CD4-positive, alpha-beta T cell treated with Interleukin-17A for 1 hour (primary cell): ENCODE results near the gene CHPF.

Source experiments
- DNase-seq: peaks from one replicate; pipeline ENCODE4 v3.0.0-alpha.2; 2020

The CHPF gene

DNA sequence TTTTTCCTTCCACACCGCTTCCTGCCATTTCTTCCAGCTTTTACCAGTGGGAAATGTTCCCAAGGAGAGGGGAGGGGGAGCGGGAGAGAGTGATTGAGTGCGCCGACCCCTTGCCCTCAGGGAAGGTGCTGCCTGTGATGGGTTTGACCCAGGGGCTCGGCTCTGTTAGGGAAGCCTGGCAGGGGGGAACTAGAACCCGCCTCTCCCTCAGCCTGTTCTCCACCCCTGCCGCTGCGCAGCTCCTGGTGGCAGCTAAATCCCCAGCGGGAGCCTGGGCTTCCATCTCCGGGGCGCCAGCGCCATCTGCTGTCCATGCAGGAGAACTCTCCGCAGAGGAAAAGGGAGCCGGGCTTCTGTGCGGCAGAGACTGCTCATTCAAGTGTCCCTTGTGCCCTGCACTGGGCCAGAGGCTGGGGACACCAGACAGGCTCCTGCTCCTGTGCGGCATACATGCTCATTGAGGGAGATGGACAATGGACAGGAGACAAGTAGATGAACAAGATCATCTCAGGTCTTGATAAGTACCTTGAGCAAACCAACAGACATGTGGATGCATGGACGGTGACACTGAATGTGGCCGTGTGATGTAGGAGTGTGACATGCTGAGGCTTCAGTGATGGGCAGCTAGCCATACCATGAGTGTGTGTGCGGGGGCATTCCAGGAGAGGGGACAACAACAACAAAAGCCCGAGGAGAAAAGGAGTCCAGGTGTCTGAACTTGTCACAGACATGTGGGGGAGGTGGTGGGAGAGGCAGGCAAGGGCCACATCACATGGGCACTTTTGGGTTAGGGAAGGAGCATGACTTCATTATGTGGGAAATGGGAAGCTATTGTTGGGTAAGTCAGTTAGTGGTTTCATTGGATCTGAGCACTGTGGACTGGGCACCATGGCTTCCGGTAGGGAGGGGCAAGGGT, 13.3 kb downstream of the CHPF start:
- peak; percentile 84 for DNase-seq

DNA sequence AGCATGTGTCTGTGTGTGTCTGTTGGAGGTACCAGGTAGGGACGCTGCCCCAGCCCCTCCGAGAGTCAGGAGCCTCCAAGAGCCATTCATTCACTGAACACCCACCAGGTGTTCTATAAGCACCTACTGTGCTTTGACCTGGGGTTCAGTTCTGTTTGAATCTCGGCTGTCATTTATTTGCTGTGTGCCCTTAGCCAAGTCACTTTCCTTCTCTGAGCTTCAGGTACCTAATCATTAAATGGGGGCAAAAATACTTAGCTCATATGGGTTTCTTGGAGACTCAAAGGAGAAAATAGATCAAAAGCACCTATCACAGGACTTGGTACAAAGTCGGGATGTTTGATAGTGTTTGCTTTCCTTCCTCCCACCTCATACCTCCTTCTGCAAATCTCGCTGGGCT, 16.1 kb downstream of the CHPF start:
- DNase-seq = no peak

DNA sequence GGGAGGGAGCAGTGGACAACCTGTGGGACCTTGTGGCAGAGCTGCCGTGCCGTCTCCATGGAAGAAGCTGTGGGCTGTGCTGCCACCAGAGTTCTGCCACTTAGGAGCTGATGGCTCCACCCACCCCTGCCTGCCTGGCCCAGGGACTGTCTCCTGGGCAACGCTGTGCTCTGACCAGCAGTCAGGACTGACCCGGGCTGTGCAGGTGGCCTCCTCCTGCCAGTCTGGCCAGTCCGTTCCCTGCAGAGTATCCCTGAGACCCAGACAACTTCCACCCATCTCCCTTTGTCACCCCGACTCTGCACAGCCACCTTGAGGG, 16.6 kb downstream of the CHPF start:
- no peak for DNase-seq

DNA sequence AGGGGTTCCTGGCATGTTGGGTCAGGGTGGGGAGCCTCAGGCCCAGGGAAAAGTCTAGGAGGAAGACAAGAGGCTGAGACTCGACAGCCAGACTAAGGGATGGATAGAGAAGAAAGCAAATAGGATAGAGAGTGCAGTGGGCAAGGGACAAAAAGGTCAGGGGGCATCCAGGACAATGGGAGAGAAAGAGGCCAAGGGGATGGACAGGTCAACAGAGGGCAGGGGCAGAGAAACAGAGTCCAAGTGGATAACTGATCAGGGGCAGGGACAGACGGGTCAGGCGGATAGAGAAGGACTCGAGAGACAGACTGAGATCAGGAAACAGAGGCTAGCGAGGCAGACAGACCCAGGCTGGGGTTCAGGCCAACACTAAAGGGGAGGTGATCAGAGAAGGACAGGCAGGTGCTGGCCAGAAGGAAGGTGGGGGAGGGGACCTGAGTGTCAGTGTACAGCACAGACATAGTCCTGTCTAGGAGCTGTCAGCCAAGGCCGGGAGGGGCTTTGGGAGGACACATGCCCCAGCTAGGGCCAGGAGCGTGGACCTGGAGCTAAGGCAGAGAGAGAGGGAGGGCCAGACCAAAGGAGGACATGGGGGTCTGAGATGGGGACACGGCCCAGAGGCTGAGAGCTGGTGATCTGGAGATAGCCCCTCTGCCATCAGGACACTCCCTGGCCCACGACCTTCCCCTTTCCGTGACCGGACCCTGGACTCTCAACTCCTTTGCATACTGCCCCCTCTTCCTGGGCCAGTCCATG, 17.1 kb downstream of the CHPF start:
- DNase-seq = no peak

DNA sequence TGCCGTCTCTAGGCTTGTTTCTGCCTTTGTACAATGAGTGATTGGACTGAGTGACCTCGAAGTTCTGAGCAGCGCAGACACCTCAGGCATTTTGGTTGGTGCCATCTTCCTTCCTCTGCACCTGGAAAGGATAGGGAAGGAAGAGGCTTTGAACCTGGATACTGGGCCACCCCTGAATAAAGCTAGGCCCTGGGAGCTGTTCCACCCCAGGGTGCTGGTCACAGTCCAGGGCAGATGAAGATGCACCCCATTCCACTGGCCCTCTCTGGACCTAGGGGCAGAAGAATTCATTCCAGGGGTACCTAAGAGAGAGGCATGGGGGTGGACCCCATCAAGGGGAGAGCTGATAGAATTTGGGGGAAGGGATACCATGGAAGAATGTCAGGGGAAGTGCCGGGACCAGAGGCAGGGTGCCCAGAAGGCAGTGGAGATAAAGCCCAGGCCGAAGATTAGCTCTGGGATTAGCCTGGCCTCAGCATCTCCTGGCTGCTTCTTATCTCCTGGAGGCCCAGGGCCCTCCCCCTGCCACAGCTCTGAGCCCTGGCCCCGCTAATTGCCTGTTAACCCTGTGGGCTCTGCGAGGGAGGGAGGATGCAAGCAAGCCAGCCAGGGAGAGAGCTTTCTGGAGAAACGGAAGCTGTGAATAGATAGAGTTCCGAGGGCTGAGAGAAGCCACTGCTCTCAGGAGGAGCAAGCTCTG, 17.9 kb downstream of the CHPF start:
- no peak for DNase-seq

DNA sequence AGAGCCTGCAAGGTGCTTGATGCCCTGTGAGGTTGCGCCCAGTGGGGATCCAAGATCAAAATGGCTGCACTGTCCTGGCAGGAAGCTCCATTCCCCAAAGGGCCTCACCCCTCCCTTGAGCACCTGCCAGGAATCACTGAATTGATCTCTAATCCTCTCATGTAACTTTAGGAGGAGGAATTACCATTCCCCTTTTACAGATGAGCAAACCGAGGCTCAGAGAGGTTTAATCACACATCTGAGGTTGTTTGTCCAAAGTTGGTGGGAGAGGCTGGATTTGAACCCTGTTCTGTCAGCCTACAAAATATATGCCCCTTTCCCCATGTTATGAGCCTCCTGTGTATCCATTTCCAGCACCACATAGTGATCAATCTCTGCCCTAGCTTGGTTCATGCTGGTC, 18.8 kb downstream of the CHPF start:
- DNase-seq = no peak

DNA sequence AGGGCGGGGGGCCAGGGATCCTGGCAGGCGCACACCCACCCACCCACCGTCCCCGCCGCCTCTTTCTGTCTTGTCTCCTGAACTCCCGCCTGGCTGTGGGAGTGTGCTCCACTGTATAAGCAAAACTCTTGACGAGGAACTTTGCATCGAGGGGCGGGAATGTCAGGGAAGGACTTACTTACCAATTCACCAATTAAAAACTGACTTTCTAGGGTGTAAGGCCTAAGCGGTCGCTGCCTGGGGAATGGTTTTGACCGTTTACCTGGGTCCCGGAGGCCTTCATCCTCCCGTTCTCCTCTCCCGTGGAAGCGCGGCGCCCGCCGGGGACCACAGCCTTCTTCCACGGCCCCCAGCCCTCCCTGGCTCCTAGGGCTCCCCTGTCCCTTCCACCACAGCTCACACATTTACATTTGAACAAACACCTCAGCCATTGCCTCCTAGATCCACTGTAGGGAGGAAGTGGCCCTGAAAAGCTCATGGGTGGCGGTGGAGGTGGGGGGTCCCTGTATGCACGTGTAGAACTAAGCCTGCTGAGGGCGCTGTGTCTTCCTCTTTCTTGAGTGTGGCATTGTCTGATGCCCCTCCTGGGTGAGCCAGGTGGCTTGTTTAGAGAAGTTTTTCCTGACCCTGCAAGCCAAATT, 20.5 kb downstream of the CHPF start:
- DNase-seq = no peak

DNA sequence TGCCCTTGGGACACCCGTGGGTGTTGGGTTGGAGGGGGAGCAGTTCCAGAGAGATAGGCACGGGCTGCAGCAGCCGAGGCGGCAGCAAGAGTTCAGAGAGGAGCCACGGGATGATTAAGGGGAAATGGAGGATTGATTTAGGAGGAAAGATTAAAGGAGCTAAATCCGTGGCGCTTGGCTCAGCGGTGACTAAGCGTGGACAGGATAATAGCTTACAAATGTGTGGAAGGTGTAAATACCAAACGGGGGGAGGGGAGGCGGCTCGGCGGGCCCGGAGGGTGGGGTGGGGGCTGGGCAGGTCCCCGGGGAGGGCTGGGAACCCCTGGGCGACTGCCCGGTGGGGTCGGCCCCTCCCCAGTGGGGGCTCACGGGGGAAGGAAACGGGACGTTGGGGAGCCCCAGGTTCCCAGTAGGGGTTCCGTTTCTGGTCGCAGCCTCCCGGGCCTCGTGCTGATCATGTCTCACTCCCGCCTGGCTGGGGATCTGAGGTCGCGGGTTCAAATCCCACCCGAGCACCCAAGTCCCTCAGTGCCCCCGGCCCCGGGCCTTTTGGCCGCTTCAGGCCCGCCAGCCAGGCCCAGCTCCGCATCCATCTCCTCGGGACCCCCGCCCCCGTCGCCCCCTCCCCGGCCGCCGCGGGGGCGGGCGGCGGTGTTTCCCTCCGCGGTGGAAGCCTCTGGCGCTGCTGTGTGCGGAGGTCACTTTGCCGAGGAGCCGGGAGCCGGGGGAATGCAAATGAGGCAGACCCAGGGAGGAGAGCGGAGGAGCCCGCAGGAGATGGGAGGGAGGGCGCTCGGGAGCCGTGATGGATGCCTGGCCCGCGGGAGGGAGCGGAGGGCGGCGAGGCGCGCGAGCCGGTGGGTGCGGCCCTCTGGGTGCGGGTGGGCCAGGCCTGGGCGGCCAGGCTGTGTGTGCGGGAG, 21.2 kb downstream of the CHPF start:
- no peak for DNase-seq

DNA sequence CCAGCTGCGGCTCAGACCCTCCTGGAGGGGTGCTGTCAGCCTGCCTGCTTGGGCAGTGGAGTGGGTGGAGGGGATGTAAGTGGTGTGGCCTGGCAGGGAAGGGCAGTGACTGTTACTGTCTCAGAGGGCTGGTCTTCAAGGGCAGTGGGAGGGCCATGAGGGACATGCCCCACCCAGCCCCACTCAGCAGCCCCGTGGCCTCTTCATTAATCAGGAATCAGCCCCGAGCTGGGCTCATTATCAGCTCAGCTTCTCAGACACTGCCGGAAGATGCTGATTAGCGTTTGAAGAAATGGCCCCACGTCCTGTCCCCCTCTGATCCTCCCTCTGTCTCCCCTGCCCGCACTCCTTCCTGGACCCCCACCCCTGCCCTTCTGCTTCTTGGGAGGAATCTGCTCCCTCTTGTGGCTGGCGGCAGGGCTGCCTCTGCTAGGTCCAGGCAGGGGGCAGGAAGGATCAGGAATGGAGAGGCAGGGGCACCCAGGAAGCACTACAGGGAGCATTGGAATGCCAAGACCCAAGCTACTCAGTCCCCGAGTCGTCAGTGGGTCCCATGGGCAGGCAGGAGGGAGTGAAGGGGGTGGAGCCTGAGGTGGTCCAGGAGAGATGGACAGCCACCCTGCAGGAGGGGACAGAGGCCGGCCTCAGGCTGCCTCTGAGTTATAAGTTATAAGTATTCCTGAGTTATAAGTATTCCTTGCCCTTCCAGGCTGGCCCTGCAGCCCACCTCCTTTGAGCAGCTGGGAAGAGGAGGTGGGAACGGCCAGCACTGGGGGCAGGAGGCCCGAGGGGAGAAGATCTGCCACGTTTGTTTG, 22.3 kb downstream of the CHPF start:
- DNase-seq = no peak

DNA sequence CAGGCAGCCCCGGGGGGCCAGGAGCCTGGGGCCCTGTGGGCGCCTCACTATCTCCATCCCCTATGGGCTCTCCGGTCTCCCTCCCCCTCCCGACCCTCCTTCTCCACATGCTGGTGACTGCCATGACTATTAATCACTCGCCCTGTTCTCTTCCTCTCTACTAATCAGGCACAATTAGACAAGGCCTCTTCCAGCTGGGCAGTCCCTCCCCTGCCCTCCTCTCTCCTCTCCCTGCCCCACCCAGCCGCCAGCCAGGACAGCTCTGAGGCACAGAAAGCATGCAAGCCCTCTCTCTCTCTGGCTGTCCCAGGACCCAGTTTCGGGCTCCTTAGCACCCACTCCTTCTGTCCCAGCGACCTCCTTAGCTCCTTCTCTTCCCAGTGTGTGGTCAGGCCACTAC, 23.5 kb downstream of the CHPF start:
- no peak for DNase-seq

DNA sequence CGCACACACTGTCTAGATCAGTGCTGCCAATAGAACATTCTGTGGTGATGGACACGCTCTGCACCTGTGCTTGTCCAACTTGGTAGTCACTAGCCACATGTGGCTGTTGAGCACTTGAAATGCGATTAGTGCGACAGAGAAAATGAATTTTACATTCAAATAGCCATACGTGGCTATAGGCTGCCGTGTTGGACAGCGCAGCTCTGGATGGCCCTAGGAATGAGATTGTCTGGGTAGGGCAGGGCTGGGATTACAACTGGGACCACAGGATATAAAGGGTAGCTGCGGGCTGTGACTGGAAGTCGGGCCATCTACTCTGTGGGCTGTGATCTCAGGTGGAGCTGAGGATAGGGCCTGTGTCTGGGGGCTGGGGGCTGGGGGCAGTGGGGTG, 24.1 kb downstream of the CHPF start:
- DNase-seq = no peak

DNA sequence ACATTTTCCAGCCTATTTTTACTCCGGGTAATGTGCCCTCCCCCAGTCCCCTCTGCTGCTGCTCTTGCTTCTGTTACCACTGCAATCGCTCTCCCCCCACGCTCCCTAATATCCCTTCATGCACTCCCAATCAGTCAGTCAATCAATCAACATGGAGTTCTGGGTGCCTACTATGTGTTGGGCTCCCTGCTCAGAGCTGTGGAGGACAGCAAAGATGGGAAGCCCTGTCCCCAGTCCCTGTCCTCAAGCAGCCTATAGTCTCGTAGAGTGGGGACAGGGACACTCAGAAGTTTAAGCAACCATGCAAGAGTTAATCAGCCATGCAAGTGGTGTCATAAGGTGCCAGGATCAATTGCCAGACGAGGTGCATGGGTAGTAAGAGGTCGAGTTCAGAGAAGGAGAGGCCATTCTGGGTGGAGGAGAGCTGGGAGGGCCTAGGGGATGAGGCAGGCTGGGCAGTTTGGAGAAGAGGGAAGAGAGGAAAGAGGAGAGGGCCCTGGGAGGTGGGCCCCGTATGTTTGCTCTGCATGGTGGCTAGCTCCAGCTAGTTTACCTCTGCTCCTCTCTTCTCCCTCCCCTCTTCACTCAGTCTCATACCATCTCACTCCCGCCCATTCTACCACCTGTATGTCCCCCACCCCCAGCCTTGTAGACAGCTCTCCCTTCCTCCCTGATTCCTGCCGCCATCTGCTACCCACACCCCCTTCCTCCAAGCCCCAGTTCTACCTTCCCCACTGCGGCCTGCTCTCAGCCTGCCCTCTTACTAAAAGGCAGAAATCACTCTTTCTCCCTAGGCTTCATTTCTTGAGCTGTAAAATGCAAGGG, 25.4 kb downstream of the CHPF start:
- DNase-seq = no peak

DNA sequence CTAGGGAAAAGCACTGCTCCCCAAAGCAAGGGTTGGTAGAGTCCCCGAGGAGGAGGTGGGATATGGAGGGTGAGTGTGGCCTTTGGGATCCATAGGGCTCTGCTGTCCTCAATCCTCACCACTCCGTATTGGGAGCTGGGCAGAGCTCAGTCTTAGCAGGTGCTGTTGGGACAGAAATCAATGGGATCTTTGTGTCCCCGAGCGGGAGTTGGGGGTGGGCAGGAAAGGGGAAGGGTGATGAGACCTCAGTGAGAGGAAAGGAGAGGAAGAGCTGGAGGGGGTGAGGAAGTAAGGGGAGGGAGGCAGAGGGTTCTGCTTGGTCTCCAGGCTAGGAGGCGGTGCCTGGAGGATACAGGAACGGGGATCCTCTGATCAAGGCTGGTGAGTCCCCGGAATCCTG, 26.7 kb downstream of the CHPF start:
- no peak for DNase-seq

DNA sequence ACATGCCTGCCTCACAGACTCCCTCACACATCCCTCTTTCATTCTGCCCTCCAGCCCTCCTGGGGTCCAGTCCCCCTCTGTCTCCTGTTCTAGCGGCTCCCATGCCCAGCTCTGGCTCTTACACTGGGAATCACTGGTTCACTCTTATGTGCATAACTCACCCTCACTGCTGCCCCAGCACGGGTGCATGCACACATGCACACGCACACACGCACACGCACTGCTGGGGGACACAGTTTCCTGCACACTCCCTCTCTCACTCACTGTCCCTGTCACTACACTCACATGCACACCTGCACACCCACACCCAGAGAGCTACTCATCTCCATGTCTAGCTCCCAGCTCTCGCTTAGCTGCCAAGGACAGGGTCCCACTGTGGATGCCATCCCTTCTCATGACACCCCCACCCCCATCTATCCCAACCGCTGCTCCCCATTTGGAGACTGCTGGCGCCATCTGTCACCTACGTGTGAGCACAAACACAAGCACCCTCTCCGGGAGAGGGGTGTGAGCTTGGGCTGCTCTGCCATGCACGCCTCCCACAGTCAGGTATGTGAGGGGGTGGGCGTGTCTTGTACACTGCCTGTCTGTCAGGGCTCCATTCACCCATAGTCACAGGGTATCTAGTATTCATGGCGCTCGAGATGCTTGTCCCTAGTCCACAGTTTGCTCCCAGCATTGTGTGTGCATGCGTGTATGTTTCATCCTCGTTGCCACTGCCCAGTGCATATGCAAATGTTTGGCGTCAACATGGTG, 27.6 kb downstream of the CHPF start:
- no peak for DNase-seq

DNA sequence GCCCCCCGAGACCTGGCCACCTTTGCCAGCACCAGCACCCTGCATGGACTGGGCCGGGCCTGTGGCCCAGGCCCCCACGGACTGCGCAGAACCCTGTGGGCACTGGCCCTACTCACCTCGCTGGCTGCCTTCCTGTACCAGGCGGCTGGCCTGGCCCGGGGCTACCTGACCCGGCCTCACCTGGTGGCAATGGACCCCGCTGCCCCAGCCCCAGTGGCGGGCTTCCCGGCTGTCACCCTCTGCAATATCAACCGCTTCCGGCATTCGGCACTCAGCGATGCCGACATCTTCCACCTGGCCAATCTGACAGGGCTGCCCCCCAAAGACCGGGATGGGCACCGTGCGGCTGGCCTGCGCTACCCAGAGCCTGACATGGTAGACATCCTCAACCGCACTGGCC, 28.8 kb downstream of the CHPF start:
- DNase-seq = no peak

DNA sequence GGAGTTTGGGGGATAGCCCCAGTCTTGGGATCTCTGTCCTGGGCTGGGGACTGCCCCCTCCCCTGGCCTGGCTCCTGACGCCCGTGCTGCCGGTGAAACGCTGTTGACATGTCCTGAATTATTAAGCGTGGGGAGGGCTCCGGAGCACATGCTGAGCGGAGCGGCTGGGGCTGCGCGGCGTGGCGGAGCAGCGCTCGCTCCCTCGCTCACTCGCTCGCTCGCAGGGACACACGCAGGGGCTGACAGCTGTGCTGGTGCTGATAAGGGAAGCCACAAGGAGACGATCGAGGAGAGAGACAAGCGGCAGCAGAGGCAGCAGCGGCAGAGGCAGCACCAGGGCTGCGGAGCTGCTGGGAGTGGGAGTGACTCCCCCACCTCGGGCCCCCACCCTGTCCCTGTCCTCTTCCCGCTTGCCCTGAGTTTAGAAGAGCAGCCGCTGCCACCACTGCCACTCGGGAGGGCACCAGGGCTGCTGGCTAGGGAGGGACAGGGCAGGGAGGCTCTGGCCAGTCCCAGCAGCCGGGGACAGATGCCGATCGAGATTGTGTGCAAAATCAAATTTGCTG, 29.3 kb downstream of the CHPF start, which contains the start of gene ASIC4:
Gene ASIC4, plus strand, starts transcription at position 287 of the 566 bp plus-strand sequence. Its CDS starts 243 bp downstream, at position 530.
- DNase-seq = no peak

DNA sequence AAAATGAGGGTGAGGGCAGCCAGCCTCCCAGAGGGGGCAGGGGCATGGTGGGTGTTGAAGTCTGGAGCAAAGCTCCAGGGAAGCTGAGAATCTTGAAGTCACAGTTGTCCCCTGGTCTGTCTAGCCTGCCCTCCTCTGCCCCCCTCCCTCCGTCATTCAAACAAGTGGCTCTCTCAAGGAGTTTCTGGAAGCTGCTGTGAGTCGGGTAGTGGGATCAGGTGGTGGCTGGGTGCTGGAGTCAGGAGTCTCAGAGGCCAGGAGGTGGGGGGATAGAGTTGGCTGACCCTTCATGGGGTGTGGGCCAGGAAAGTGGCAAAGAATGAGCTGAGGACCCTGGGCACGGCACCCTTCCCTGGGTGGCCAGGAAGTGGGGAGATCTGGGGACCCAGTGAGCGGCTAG, 29.8 kb downstream of the CHPF start:
- DNase-seq = no peak

DNA sequence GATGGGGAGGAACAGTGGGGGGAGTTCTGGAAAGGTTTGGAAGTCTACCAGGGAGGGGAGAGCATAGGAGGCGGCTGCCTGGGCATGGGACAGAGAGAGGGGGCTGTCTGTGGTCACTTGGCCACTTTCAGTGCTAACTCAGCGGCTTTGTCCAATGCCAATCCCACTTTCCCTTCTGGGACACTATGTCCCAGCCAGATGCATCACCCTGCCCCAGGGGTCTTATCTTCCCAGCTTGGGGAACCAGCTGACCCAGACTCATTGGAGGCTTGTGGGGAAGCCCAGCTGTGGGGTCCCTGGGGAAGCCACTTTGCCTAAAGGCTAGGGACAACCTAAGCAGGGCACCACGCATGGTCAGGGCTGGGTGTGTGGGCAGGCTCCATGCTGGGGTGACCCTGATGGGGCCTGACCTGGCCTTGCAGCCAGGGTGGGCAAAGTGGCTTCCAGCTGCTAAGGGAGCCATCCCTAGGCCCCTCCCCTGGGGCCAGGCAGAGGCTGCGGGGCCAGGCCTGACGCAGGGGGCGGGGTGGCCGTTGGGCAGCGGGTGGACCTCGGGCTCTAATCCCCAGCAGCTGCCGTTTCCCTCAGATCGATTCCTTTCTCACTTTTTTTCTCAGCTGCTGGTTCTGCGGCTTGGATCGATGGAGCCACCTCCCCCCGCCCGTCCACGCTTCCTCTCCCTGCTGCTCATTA, 30.9 kb downstream of the CHPF start:
- no peak for DNase-seq
